Right forelimb (tissue), 1 donor: Measurements from ENCODE around the gene LDB2.

Source experiments
- DNase-seq: peaks from one replicate; pipeline ENCODE4 v3.0.0-alpha.2; 2018

The LDB2 gene

GRCh38 chr4:16677001-16677944 lies 221.2 kb downstream of the LDB2 start:
- no peak for DNase-seq

- peak; percentile 74 for DNase-seq
These were observed 222.1 kb downstream of the LDB2 start for GRCh38 chr4:16676230-16676770.

- DNase-seq: no peak
These were observed 224.4 kb downstream of the LDB2 start for GRCh38 chr4:16674082-16674481.

- DNase-seq: no peak
These were observed 226.0 kb downstream of the LDB2 start for GRCh38 chr4:16672421-16672820.

- no peak for DNase-seq
These were observed 226.7 kb downstream of the LDB2 start for GRCh38 chr4:16671741-16672140.

- DNase-seq: no peak
These were observed 227.7 kb downstream of the LDB2 start for GRCh38 chr4:16670727-16671126.

DNA sequence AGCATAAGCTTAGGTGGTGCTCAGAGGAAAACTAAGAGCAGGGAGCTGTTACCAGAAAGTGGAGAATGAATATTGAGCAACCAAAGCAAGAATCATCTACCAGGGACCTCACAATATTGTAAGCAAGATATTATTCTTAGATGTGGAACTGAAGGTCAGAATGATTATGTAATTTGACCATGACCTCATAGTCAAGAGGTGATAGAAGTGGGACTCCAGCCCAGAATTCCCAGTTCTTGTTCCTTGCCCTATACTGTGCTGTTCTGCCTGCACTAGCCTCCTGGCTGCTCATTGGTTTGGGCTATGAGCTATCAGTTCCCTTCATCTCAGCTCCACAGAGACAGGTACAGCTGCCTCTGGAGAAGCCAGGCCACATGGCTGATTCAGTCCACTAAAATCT lies 229.4 kb downstream of the LDB2 start:
- DNase-seq: no peak

GRCh38 chr4:16668488-16668887 lies 230.0 kb downstream of the LDB2 start:
- DNase-seq: no peak

DNA sequence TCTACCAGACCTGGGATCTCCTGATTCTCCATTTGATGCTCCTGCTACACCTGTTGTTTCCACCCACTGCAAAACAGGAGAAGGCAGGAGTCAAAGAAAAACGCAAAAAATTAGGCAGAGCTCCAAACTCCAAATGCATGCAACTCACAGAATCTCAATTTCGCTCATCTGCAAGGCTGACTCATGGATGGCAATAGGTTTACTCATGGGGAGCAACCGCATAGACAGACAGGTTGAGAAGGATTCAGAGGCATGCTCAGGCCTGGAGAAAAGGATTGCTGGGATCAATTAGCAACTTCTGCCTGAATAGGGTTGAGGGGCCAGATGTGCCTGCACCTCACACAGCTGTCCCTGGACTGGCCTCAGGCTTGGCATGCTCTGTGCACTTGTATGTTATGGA lies 231.0 kb downstream of the LDB2 start:
- no peak for DNase-seq

DNA sequence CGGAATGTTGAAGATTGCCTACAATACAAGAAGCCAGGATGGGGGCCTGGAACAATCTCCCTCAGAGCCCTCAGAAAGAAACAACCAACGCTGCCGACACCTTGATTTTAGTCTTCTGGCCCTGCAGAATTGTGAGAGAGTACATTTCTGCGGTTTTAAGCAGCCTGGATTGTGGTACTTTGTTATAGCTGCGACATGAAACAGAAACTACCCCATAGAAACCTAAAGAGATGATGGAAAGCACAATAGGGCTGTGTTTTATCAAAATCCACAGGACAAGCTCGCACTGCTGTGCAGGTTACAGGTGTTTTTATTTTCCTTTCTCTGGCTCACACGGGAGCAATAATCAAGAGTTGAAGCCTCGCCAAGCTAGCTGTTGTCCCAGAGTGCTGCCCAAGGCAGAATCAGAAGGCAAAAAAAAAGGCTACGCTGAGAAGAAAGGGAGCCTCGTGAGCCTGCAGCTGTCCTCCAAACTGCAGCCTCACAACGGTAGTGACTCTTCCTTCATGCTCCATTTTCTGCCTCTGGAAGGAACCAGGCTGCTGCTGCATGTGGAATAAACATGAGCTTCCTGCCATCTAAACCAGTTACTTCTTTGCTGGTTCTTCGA lies 232.4 kb downstream of the LDB2 start:
- DNase-seq: no peak

DNA sequence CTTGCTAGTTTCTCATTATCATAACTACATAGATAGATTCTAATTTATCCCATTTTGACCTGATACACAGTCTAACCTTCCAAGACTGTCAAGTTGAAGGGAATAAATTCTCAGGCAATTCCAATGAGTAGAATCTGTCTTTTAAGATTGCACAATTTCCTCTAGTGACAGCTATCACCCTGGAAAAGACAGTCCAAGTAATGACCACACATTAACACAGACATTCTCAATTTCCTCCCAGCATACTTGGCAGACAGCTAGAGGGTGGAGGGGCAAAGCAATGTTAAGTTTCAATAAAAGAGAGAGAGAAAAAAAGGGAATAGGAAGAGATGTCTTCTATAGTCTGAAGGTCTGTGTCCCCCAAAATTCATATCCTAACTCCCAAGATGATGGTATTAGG lies 234.7 kb downstream of the LDB2 start:
- DNase-seq: no peak

- no peak for DNase-seq
These were observed 235.1 kb downstream of the LDB2 start for GRCh38 chr4:16663307-16663706.

DNA sequence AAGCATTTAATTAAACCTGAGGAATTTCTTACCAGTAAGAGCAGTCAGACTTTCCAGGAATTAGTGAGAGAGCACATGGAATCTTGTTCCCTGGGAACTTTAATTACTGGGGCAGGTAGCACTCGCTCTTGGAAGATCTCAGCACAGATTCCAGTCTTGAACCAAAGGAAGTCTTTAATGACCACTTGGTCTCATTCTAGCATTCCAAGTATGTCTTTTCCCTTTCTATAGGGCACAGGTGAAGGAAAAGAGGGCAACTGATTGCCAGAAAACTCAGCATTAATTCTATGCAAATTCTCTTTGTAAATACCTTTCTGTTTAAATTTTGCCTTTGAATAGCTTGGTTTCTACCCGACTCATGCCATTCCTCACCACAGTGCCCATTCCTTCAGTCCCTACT lies 236.6 kb downstream of the LDB2 start:
- no peak for DNase-seq

DNA sequence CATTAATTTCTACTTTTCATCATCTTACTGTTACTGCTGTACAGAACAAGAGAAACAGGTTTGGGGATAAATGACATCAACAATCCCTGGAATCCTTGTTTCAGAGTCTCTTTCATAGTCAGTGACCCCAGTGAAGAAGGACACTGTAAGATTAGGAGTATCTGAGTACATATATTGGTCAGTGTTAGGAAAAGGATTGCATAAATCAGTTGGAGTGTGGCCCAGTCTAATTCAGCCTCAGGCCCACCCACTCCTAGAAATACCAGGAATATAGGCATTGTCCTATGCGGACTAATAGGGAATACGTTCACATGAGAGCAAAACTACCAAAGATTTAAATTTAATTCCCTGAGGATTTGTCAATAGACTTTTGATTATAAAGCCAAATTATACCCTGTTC lies 237.8 kb downstream of the LDB2 start:
- no peak for DNase-seq

GRCh38 chr4:16659694-16660093 lies 238.8 kb downstream of the LDB2 start:
- no peak for DNase-seq

DNA sequence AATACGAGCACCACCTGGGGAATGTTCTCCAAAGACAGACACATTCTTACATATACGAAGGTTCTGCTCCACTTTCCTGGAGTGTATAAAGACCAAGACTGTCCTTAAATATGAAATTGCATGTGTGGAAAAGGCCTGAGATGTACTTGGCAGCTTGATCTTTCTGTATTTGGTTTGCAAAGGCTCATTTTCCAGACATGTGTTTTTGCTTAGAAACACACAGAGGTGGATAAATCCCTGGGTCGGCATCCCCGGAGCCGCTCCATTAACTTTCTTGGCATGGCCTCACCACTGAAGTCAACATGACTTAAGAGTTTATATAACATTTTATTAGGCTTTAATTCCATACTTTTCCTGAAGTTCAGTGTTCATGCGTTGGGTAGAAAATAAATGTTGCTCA lies 239.4 kb downstream of the LDB2 start:
- DNase-seq: peak; percentile 68

DNA sequence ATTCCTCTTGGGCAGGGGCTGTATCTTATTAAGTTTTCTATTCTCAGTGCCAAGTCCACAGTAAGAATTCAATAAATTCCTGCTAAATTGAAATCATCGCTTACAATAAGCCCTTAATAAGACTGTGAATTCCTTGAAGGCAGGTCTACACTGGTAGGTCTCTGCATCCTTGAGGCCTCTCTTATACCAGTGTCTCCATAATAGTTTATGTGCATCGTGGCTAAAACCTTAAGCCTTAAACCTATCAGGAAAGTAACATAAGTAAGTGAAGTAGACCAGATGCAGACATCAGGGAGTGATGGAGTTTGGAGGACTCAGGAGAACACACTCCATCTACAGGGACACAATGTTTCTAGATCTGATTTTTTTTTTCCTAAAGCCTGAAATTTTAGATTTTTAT lies 240.3 kb downstream of the LDB2 start:
- no peak for DNase-seq

- DNase-seq: no peak
These were observed 243.3 kb downstream of the LDB2 start for GRCh38 chr4:16655111-16655510.

- DNase-seq: no peak
These were observed 245.6 kb downstream of the LDB2 start for GRCh38 chr4:16652732-16653305.

DNA sequence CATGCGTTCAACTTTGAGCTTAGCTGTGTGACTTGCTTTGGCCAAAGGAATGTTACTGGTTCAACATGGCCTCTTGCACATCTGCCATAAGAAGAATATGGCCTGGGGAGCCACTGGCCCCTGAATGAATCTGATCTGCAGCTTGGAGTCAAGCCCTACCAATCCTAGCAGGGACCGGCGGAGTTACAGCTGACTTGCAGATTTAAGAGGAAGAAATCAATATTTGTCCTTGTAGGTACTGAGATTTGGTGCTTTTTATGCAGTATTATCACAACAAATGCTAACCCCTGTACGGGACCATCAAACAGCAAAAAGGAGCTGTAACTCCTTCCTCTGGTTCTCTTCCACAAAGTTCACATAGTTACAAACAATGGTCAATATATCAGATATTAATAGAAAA lies 252.0 kb downstream of the LDB2 start:
- no peak for DNase-seq

DNA sequence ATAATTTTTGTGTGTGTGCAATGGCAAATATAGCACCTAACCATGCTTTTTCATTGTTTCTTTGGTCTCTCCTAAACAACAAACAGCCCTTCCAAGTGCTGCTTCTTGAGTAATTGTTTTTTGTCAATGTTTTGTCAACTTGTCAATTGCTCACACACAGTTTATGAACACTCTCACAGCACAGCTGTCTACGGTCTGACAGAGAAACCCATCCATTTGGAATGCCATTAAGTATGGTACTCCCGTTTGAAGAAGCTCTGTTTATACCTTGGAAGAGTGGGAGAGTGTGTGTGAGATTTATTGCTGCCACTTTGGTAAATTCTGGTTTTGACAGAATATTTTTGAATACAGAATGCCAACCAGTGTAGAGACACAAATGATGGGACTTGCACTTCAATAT lies 254.6 kb downstream of the LDB2 start:
- no peak for DNase-seq

DNA sequence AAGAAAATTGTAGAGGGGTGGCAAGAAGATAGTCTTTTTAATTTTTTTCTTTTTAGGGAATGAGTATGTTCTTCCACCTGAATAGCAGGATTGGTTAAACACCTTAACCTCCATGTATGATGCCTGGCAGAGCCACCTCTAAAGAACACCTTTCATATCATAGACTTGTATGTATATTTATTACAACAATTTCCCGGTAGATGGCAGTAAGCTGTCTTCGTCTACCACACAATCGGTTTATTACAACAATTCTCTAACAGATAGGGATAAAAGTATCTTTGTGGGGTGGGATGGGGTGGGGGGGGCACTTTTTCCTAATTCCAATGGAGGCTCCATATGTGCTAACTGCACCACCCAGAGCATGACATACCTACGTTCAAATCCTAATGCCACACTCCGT lies 255.5 kb downstream of the LDB2 start:
- no peak for DNase-seq

GRCh38 chr4:16641971-16642370 lies 256.5 kb downstream of the LDB2 start:
- no peak for DNase-seq
